HG03469 (cell line): Measurements from ENCODE around the gene NUDT6.

ENCODE experiments used
- ATAC-seq: cut with Tn5 transposase; IDR thresholded peaks from one replicate; pipeline ENCODE4 v1.9.1; 2021; ENCODE audit warnings: mild to moderate bottlenecking, moderate library complexity, moderate number of reproducible peaks; ENCODE audit not compliant: unreplicated experiment

The NUDT6 gene

GRCh38 chr4:122914938-122915337 is 7.5 kb downstream of the NUDT6 start:
- no peak for ATAC-seq

- ATAC-seq = peak; percentile 88
Measured at GRCh38 chr4:122914292-122914904, 8.0 kb downstream of the NUDT6 start.

- ATAC-seq = no peak
Measured at GRCh38 chr4:122912810-122913575, 9.4 kb downstream of the NUDT6 start.

DNA sequence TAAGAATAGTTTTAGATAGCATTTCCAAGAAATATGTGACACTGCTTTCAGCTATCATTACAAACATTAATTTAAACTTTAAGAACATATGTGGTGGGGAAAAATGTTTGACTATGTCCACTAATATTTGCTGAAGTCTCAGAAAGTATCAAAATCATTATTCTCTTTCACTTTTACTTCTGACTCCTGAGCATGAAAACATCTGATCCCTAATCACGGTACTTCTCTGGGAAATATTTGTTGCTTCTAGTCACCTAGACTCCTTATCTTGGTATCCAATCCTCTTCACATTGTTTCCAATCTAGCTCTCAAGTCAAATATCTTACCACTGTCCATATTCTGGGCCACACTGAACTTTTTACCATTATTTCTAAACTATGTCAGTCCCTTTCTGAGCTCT is 10.8 kb downstream of the NUDT6 start:
- ATAC-seq = no peak

DNA sequence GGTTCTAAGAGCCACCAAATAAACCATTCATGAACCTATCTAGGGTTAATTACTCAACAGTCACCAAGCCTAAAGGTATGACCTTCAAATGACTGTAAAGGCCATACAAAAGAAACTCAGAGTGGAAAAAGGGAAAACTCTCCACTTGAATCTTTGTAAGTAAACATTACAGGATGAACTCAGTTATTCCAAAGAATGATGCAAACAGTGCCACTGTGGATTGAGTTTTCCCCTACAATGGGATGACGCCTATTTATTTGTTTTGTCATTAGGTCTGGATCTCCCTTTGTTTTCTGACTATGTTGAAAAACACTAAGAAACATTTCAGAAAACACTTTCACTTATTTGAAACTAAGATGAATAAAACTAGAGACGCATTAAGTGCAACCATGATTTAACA is 12.7 kb downstream of the NUDT6 start:
- no peak for ATAC-seq

DNA sequence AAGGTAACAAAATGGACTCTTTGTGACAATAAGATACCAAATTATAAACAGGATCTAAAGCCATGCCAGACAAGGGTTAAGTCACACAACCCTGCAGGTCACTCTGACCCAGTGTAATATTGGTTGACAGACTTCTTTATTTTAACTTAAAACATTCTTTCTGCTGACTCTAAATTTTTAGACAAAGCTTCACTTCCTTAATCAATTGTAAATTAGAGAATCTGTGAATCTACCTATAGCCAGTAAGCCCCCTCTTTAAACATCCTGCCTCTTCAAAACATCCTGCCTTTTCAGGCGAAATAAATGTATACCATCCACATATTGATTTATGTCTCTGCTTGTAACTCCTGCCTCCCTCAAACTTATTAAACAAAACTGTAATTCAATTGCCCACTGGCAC is 14.2 kb downstream of the NUDT6 start:
- no peak for ATAC-seq

DNA sequence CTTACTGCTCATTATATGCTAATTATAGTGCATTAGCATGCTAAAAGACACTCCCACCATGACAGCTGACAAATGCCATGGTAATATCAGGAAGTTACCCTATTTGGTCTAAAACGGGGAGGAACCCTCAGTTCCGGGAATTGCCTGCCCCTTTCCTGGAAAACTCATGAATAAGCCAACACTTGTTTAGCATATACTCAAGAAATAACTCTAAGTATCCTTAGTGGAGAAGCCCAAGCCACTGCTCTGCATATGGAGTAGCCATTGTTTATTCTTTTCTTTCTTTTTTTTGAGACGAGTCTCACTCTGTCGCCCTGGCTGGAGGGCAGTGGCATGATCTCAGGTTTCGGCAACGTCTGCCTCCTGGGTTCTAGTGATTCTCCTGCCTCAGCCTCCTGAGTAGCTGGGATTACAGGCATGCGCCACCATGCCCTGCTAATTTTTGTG is 15.5 kb downstream of the NUDT6 start:
- no peak for ATAC-seq

DNA sequence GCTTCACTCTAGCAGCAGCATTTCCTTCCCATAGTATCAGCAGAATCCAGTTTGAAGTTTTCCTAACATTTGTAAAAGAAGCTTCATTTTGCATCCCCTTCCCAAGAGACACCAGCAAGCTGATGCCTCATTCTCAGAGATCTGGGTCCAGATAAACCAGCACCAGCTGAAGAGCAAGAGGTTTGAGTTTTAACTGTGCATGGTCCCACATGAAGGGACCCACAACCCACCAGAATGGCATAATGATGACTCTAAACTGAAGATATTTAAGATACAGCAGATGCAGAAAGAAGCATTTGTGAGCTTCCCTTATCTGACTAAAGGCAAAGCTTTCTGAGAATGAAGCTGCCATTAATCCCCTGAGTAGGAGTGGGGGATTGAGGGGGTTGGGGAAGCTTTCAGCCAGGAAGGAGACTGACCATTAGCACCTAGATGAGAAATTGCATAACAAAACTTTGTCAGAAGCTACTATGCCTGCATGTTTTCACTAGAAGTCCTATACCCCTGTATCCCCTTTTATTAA is 18.6 kb downstream of the NUDT6 start:
- no peak for ATAC-seq

DNA sequence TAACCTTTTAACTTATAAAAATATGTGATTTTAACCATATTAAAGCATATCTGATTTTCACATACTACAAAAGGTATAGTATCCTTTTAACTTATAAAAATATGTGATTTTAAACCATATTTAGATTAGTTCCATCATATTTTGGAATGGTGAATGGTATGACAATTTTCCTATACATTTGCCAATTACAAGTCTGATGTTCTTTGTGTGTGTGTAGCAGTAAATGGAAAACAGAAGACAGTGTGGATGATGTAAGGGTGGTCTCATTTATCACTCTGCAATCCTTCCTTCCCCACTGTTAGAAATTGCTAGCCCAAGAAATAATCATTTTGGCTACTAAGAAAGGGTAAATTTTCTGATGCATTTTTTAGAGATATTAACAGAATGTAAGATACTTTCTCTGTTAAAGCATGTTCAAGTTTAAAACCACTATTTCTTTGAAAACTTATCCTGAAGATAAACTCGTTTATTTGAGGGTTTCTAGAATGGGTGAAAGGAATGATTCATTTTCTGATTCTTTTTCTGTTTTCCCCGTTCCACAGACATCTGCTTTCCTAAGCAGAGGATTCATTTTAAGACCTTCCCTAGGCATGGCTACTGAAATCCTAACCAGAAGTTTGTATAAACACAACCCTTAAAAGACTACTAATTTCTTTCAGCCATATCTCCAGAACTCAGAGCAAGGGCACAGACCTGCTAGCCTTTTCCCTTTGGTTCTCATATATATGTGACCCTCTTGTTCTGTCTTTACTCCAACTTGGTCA is 21.0 kb downstream of the NUDT6 start:
- ATAC-seq = no peak

DNA sequence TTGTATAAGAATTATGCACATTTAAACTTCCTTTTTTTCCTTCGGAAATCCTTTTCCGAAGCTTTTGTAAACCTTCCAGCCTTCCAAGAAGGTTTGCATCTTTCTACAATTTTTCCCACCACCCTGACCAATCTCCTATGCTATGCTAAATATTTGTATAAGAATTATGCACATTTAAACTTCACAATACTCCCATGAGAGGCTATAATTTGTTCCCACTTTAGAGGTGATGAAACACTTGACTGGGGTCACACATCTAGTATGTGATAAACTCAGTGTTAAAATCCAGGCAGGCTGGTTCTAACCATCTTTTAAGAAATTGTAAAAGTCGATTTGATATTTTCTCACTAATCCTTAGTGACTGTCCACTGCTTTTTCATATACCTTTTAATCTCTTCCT is 22.1 kb downstream of the NUDT6 start:
- no peak for ATAC-seq

DNA sequence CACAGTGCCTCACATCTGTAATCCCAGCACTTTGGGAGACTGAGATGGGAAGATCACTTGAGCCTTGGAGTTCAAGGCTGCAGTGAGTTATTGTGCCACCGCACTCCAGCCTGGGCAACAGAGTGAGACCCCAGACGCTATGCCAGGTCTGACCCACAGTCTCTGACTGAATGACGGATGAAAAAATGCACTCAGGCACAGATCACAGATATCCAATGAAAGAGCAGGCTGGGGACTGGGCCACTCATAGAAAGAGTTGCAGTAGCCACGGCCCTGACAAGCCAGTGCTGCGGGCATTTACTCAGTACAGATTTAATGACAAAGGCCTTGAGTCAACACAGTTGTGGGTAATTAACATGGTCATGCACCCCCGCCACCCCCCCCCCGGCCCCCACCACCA is 22.7 kb downstream of the NUDT6 start:
- no peak for ATAC-seq

GRCh38 chr4:122898370-122899150 is 23.8 kb downstream of the NUDT6 start:
- ATAC-seq = no peak

- no peak for ATAC-seq
Measured at GRCh38 chr4:122896270-122896669, 26.1 kb downstream of the NUDT6 start.

DNA sequence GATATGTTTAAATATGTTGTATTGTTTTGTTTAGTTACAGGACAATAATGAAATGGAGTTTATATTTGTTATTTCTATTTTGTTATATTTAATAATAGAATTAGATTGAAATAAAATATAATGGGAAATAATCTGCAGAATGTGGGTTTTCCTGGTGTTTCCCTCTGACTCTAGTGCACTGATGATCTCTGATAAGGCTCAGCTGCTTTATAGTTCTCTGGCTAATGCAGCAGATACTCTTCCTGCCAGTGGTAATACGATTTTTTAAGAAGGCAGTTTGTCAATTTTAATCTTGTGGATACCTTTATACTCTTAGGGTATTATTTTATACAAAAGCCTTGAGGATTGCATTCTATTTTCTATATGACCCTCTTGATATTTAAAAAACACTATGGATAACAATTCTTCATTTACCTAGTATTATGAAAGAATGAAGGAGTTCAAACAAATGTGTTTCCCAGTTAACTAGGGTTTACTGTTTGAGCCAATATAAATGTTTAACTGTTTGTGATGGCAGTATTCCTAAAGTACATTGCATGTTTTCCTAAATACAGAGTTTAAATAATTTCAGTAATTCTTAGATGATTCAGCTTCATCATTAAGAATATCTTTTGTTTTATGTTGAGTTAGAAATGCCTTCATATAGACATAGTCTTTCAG is 26.9 kb downstream of the NUDT6 start:
- no peak for ATAC-seq

GRCh38 chr4:122894827-122895226 is 27.6 kb downstream of the NUDT6 start:
- ATAC-seq = no peak

- ATAC-seq = peak; percentile 62
Measured at GRCh38 chr4:122890147-122890795, 32.1 kb downstream of the NUDT6 start.

DNA sequence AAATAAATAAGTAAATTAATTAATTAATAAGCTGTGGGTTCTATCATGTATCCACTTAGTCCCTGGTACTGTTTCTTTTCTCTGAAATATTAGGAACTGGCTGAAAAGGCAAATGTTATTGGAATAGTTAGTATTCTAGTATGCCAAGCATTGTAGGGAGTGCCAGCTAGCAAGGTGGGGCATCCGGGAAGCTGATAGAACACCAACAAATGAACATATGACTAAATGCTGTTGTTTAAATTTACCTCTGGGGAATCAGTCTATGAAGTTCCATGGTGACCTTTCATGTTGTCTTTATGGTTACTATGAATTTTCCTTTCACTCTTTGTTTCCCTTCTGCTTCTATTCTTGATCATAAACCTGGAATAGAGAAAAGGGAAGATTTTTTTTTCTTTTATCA is 32.7 kb downstream of the NUDT6 start:
- ATAC-seq = no peak

DNA sequence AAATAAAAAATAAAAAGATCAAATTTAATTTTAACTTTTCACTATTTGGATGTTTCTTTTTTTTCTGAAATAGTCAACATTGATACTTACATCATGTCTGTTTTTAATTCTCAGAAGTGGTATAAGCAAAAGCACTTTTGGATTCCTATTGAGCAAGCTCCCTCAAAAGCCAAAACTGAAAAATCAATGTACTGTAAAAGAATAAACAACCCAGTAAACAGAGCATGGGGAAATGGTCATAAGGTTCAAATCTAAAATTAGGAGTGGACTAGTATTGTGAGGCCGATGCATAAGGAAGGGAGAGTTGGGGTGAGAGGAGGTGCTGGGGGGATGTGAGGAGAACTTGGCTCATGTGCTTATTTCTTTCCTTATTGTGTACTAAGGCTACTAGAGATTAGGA is 37.9 kb downstream of the NUDT6 start:
- ATAC-seq = no peak

DNA sequence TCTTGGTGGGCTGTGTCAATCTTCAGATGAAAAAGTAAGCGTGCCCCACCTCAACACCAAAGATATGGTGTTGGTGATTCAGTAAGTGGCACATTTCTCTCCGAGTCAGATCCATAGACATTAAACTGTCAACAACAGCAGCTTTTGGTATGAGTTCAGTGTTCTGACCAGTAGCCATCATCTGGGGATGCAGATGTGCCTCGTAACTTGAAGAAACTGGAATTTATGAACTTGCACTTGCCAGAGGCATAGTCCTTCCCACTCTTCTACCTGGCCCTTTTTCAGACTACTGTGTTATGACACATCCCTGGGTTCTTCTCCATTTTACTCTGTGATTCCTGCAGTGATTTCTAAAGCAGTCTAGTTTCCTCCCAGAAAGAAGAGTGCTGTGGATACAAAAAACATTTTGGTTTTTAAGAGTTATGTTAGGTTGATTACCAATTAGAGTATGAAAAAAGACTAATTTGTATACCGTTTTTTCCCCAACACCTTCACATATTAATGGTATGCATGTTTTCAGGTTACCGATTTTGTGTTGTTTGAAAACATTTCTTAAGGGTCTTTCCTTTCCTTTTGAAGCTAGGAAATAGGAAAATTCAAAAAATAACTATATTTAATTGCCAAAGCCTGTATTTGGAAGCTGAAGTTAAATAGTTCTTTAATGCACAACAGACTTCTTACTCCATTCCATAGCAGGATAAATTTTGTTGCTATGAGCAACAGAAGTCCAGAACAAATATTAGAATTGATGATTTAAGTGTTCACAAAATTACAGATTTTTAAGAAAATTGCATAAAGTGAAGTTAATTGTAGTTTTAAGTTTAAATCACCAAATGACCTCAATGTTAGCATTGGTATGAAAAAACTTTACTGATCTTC is 39.3 kb downstream of the NUDT6 start:
- no peak for ATAC-seq
